ENCODE measurements around the gene PLA2G3.

Gene PLA2G3

DNA sequence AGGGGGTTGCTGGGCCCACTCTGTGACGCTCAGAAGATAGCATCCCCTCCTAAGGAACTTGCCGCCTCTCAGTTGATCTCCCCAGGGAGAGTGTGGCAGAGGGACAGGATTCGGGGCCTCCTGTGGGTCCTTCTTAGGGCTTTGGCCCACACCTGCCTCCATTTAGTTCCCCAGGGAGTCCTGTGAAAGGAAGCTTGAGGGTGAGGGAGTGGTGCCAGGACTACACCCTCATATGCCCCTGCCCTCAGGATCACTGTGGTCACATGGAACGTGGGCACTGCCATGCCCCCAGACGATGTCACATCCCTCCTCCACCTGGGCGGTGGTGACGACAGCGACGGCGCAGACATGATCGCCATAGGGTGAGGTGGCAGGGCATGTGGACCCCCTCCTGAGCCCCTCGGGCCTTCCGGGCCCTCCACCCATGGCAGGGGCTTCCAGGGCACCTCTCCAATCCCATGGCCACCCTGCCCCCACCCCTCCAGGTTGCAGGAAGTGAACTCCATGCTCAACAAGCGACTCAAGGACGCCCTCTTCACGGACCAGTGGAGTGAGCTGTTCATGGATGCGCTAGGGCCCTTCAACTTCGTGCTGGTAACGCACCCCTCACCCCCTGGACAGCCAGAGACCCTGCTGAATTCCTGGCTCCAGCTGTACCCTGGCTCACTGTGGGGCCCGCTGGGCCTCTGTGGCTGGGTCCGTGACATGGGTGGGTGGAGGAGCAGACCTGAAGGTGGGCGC, 14.0 kb downstream of the PLA2G3 start:
- H3K36me3 ChIP-seq (ENCODE audit: control insufficient read depth, insufficient read depth, low read length), result no peaks in the 10 kb centered on the region
- no peaks in the 10 kb centered on the region for H3K9me3 ChIP-seq (ENCODE audit: control insufficient read depth, low read length)
- no peak for DNase-seq
- H3K27ac ChIP-seq (ENCODE audit: insufficient read depth, low read length, poor library complexity, severe bottlenecking), result no peak overlapping the region
- H3K4me3 ChIP-seq (ENCODE audit: insufficient read depth, low read depth, low read length, poor library complexity, severe bottlenecking), result no peak overlapping the region
- H3K4me1 ChIP-seq (ENCODE audit: control insufficient read depth, insufficient read depth, low read length, poor library complexity, severe bottlenecking), result no peaks in the 10 kb centered on the region
- H3K27me3 ChIP-seq (replicated peaks; ENCODE audit: control insufficient read depth, insufficient read depth, low read length, poor library complexity, severe bottlenecking), result no peaks in the 10 kb centered on the region

DNA sequence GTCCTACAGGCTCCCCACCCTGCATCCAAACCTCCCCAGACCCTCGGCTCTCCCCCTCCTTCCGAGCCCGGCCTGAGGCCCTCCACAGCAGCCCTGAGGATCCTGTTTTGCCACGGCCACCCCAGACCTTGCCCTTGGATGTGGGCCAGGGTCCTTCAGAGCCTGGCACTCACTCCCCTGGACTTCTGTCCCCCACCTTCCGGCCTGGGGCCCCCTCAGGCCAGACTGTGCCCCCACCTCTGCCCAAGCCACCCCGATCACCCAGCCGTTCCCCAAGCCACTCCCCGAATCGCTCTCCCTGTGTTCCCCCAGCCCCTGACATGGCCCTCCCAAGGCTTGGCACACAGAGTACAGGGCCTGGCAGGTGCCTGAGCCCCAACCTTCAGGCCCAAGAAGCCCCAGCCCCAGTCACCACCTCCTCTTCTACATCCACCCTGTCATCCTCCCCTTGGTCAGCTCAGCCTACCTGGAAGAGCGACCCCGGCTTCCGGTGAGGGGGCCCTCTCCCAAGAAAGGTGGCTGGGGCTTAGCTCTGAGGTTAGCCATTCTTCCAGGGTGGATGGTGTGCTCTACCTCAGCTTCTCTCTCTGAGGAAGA, 14.7 kb downstream of the PLA2G3 start:
- Histone ChIP-seq H3K27ac (ENCODE audit: insufficient read depth, low read length, poor library complexity, severe bottlenecking) (no peak overlapping the region), H3K9me3 (ENCODE audit: control insufficient read depth, low read length) (no peaks in the 10 kb centered on the region), H3K4me1 (ENCODE audit: control insufficient read depth, insufficient read depth, low read length, poor library complexity, severe bottlenecking) (no peaks in the 10 kb centered on the region), H3K4me3 (ENCODE audit: insufficient read depth, low read depth, low read length, poor library complexity, severe bottlenecking) (no peak overlapping the region), H3K36me3 (ENCODE audit: control insufficient read depth, insufficient read depth, low read length) (no peaks in the 10 kb centered on the region), H3K27me3 (replicated peaks; ENCODE audit: control insufficient read depth, insufficient read depth, low read length, poor library complexity, severe bottlenecking) (no peaks in the 10 kb centered on the region)
- no peak for DNase-seq

DNA sequence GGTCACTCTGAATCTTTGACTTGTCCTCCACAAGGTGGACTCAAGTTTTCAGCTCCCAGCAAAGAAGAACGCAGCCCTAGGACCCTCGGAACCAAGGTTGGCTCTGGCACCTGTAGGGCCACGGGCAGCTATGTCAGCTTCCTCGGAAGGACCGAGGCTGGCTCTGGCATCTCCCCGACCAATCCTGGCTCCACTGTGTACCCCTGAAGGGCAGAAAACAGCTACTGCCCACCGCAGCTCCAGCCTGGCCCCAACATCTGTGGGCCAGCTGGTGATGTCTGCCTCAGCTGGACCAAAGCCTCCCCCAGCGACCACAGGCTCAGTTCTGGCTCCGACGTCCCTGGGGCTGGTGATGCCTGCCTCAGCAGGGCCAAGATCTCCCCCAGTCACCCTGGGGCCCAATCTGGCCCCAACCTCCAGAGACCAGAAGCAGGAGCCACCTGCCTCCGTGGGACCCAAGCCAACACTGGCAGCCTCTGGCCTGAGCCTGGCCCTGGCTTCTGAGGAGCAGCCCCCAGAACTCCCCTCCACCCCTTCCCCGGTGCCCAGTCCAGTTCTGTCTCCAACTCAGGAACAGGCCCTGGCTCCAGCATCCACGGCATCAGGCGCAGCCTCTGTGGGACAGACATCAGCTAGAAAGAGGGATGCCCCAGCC, 15.4 kb downstream of the PLA2G3 start:
- Histone ChIP-seq H3K27me3 (replicated peaks; ENCODE audit: control insufficient read depth, insufficient read depth, low read length, poor library complexity, severe bottlenecking) (no peaks in the 10 kb centered on the region), H3K4me3 (ENCODE audit: insufficient read depth, low read depth, low read length, poor library complexity, severe bottlenecking) (no peak overlapping the region), H3K9me3 (ENCODE audit: control insufficient read depth, low read length) (no peaks in the 10 kb centered on the region), H3K36me3 (ENCODE audit: control insufficient read depth, insufficient read depth, low read length) (no peaks in the 10 kb centered on the region), H3K27ac (ENCODE audit: insufficient read depth, low read length, poor library complexity, severe bottlenecking) (no peak overlapping the region), H3K4me1 (ENCODE audit: control insufficient read depth, insufficient read depth, low read length, poor library complexity, severe bottlenecking) (no peaks in the 10 kb centered on the region)
- no peak for DNase-seq

DNA sequence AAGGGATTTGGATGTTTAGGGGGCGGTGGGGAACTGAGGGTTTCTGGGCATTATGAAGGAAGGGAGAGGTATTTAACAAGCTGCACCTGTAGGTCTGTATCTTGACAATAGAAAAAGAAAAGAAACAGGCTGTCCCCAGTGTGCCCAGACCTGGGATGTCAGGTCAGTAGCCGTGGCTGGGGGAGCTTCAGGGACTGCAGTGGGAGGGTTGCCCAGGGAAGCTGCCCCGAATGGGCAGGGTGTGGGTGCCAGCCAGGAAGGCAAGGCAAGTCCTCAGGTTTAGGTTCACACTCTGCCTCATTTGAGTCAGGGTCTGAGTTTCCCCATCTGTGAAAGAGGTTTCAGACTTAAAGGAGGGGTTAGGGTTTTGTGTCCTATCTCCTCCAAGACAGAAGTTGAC, 16.0 kb downstream of the PLA2G3 start:
- no peaks in the 10 kb centered on the region for H3K9me3 ChIP-seq (ENCODE audit: control insufficient read depth, low read length)
- no peaks in the 10 kb centered on the region for H3K36me3 ChIP-seq (ENCODE audit: control insufficient read depth, insufficient read depth, low read length)
- no peak for DNase-seq
- H3K4me1 ChIP-seq (ENCODE audit: control insufficient read depth, insufficient read depth, low read length, poor library complexity, severe bottlenecking), result no peaks in the 10 kb centered on the region
- no peak overlapping the region for H3K27ac ChIP-seq (ENCODE audit: insufficient read depth, low read length, poor library complexity, severe bottlenecking)
- no peaks in the 10 kb centered on the region for H3K27me3 ChIP-seq (replicated peaks; ENCODE audit: control insufficient read depth, insufficient read depth, low read length, poor library complexity, severe bottlenecking)
- no peak overlapping the region for H3K4me3 ChIP-seq (ENCODE audit: insufficient read depth, low read depth, low read length, poor library complexity, severe bottlenecking)

DNA sequence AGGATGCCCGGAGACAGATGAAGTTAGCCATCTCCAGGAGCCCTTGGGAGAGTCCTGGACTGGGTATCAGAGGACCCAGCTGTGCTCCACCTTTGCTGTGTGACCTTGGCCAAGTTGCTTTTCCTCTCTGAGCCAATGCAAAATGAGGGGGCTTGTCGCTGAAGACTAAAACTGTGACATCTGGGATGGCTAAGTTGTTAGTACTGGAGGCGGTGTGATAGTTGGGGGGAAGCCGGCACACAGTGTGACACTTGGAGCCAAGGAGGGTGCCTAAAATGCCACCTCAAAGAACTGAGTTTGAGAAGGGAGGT, 17.1 kb downstream of the PLA2G3 start:
- Histone ChIP-seq H3K36me3 (ENCODE audit: control insufficient read depth, insufficient read depth, low read length) (no peaks in the 10 kb centered on the region), H3K9me3 (ENCODE audit: control insufficient read depth, low read length) (no peaks in the 10 kb centered on the region), H3K27me3 (replicated peaks; ENCODE audit: control insufficient read depth, insufficient read depth, low read length, poor library complexity, severe bottlenecking) (no peaks in the 10 kb centered on the region), H3K4me3 (ENCODE audit: insufficient read depth, low read depth, low read length, poor library complexity, severe bottlenecking) (no peak overlapping the region), H3K4me1 (ENCODE audit: control insufficient read depth, insufficient read depth, low read length, poor library complexity, severe bottlenecking) (no peaks in the 10 kb centered on the region), H3K27ac (ENCODE audit: insufficient read depth, low read length, poor library complexity, severe bottlenecking) (no peak overlapping the region)
- DNase-seq, result no peak

DNA sequence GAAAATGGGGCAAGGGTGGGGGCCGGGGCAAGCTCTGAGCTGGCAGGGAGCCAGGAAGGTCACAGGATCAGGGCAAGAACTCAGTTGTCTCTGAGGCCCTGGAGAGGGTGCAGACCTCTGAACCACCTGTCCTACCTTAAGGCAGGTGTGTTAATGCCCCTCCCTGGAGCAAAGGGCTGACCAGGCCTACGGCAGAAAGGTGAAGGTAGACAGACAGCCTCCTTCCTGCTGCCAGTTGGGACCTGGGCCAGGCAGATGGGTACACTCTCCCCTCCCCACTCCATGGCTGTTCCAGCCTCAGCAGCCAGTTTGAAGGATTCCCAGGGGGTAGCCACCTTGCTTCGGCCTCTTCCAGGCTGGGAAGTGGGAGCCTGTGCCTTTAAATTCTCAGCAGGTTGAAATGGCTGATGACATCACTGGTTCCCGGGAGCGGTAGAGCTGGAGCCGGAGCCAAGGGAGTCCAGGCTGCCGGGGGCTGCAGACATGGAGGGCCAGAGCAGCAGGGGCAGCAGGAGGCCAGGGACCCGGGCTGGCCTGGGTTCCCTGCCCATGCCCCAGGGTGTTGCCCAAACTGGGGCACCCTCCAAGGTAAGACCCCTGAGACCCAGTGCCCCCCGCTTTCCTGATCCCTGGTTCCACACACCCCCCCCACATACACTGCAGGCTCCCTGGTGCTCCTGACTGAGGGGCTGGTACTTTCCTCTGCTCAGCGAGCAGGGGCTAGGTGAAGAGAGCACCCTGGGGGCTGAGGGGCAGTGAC, 17.6 kb downstream of the PLA2G3 start, which contains the start of gene INPP5J:
INPP5J (plus strand) TSS at position 435 of the 760 bp plus-strand sequence; CDS start at position 484, 49 bp downstream.
- Histone ChIP-seq H3K27me3 (replicated peaks; ENCODE audit: control insufficient read depth, insufficient read depth, low read length, poor library complexity, severe bottlenecking) (no peaks in the 10 kb centered on the region), H3K27ac (ENCODE audit: insufficient read depth, low read length, poor library complexity, severe bottlenecking) (no peak within 1 kb of the TSS), H3K4me3 (ENCODE audit: insufficient read depth, low read depth, low read length, poor library complexity, severe bottlenecking) (no peak within 1 kb of the TSS), H3K9me3 (ENCODE audit: control insufficient read depth, low read length) (no peaks in the 10 kb centered on the region), H3K4me1 (ENCODE audit: control insufficient read depth, insufficient read depth, low read length, poor library complexity, severe bottlenecking) (no peaks in the 10 kb centered on the region), H3K36me3 (ENCODE audit: control insufficient read depth, insufficient read depth, low read length) (no peaks in the 10 kb centered on the region)
- DNase-seq, result no peak

DNA sequence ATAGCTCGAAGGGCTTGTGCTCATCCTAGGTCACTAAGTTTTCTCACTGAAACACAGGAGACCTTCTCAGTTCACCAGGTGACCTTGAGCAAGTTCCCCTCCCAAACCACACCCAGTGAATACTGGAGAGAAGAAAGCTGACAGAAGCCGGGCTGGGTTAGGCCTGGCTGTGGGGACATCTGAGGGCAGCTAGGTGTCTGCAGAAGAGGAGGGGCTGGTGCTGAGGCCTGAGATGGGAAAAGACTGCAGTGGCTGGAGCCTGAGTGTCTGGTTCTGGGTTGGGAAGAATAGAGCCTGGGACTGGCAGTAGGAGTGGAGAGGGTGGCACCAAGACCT, 18.1 kb downstream of the PLA2G3 start:
- H3K4me3 ChIP-seq (ENCODE audit: insufficient read depth, low read depth, low read length, poor library complexity, severe bottlenecking), result no peak overlapping the region
- no peaks in the 10 kb centered on the region for H3K27me3 ChIP-seq (replicated peaks; ENCODE audit: control insufficient read depth, insufficient read depth, low read length, poor library complexity, severe bottlenecking)
- DNase-seq, result no peak
- H3K9me3 ChIP-seq (ENCODE audit: control insufficient read depth, low read length), result no peaks in the 10 kb centered on the region
- H3K36me3 ChIP-seq (ENCODE audit: control insufficient read depth, insufficient read depth, low read length), result no peaks in the 10 kb centered on the region
- no peaks in the 10 kb centered on the region for H3K4me1 ChIP-seq (ENCODE audit: control insufficient read depth, insufficient read depth, low read length, poor library complexity, severe bottlenecking)
- no peak overlapping the region for H3K27ac ChIP-seq (ENCODE audit: insufficient read depth, low read length, poor library complexity, severe bottlenecking)

DNA sequence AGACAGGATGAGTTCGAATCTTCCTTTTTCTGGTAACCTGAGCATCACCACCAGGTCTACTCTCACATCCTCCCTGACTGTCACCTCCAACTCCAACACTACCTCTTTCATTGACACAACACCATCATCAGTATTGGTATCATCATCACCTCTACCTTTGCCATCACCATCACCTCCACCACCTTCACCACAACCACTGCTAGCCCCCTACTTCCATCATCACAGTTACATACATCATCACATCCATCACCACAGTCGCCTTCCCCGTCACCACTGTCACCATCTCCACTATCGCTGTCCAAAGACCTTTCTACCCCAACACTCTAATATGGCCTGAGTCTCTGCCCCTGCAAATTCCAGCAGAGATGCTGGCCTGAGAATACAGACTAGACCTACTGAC, 18.9 kb downstream of the PLA2G3 start:
- Histone ChIP-seq H3K36me3 (ENCODE audit: control insufficient read depth, insufficient read depth, low read length) (no peaks in the 10 kb centered on the region), H3K27me3 (replicated peaks; ENCODE audit: control insufficient read depth, insufficient read depth, low read length, poor library complexity, severe bottlenecking) (no peaks in the 10 kb centered on the region), H3K27ac (ENCODE audit: insufficient read depth, low read length, poor library complexity, severe bottlenecking) (no peak overlapping the region), H3K4me3 (ENCODE audit: insufficient read depth, low read depth, low read length, poor library complexity, severe bottlenecking) (no peak overlapping the region), H3K4me1 (ENCODE audit: control insufficient read depth, insufficient read depth, low read length, poor library complexity, severe bottlenecking) (no peaks in the 10 kb centered on the region), H3K9me3 (ENCODE audit: control insufficient read depth, low read length) (no peaks in the 10 kb centered on the region)
- DNase-seq, result no peak

DNA sequence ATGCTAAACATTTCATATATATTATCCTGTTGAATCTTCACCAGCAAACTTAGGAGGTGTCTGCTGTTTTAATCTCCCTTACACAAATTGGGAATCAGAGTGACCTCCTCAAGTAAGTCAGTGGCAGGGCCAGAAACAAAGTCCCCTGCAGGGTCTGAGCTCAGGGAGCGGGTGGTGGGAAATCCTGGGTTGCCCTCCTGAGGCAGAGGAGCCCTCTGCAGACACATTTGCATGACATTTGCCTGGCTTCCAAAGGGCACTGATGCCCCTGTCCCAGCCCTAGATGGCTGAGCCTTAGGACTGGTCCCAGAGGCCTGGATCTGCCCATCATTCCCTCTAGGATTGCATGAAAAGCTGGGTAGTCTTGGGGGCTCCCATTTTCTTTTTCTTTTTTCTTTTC, 19.7 kb downstream of the PLA2G3 start:
- no peak for DNase-seq
- Histone ChIP-seq H3K9me3 (ENCODE audit: control insufficient read depth, low read length) (no peaks in the 10 kb centered on the region), H3K36me3 (ENCODE audit: control insufficient read depth, insufficient read depth, low read length) (no peaks in the 10 kb centered on the region), H3K27me3 (replicated peaks; ENCODE audit: control insufficient read depth, insufficient read depth, low read length, poor library complexity, severe bottlenecking) (no peaks in the 10 kb centered on the region), H3K27ac (ENCODE audit: insufficient read depth, low read length, poor library complexity, severe bottlenecking) (no peak overlapping the region), H3K4me1 (ENCODE audit: control insufficient read depth, insufficient read depth, low read length, poor library complexity, severe bottlenecking) (no peaks in the 10 kb centered on the region), H3K4me3 (ENCODE audit: insufficient read depth, low read depth, low read length, poor library complexity, severe bottlenecking) (no peak overlapping the region)

DNA sequence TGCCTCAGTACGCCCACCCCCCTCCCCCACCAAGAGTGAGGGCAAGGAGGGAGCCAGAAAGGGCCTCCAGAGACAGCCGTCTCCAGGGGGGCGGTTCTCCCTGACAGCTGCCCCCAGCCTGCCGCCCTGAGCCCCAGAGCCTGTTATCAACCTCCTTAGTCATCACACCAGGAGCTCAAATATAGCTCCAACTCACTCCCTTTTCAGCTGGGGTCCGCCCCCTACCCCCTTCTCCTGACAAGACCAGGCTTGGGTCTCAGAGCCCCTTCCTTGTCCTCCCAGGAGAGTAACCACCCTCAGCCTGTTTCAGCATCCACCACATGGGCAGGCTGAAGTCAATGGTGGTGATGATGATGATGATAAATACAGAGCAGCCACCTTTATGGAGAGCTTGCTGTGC, 20.1 kb downstream of the PLA2G3 start:
- no peak for DNase-seq

More for the DNA sequence above, 20.1 kb downstream of the PLA2G3 start:
- no peaks in the 10 kb centered on the region for H3K9me3 ChIP-seq (ENCODE audit: control insufficient read depth, low read length)
- no peaks in the 10 kb centered on the region for H3K4me1 ChIP-seq (ENCODE audit: control insufficient read depth, insufficient read depth, low read length, poor library complexity, severe bottlenecking)
- no peaks in the 10 kb centered on the region for H3K36me3 ChIP-seq (ENCODE audit: control insufficient read depth, insufficient read depth, low read length)
- H3K27ac ChIP-seq (ENCODE audit: insufficient read depth, low read length, poor library complexity, severe bottlenecking), result no peak overlapping the region
- H3K4me3 ChIP-seq (ENCODE audit: insufficient read depth, low read depth, low read length, poor library complexity, severe bottlenecking), result no peak overlapping the region
- no peaks in the 10 kb centered on the region for H3K27me3 ChIP-seq (replicated peaks; ENCODE audit: control insufficient read depth, insufficient read depth, low read length, poor library complexity, severe bottlenecking)

Measured in effector memory CD4-positive, alpha-beta T cell (primary cell).